ENCODE data around the gene PDZRN3. TPM values are rescaled to one million over a fixed set of nuclear protein-coding genes. Genes with fewer than 3 reads are reported as not detected.

PDZRN3 gene
- total RNA-seq, 1 experiment from 2014 or later, result 0.17 TPM

GRCh38 chr3:73510334-73510733 lies 114.4 kb downstream of the PDZRN3 start:
- intact Hi-C loops (cut with micrococcal nuclease), result no loop called here
- BruUV-seq (replicated peaks), result no TSS peak
- Histone ChIP-seq H3K36me3 (ENCODE audit: control insufficient read depth in 1 of 2, insufficient read depth in 2 of 2, low read length in 2 of 2) (no peaks in the 10 kb centered on the region), H3K4me1 (ENCODE audit: control insufficient read depth in 1 of 2, insufficient read depth in 2 of 2, low read length in 2 of 2) (no peaks in the 10 kb centered on the region), H3K27me3 (ENCODE audit: insufficient read depth, low read length) (peaks cover 18% of the 10 kb centered on the region), H3K27ac (ENCODE audit: low read depth, low read length) (no peak overlapping the region), H4K20me1 (ENCODE audit: insufficient read depth) (no peaks in the 10 kb centered on the region), H3K9ac (ENCODE audit: low read length) (no peak overlapping the region), H3K4me3 (replicated peaks in 1 of 2; ENCODE audit: low read depth in 1 of 2, low read length in 2 of 2) (no peak overlapping the region), H3K79me2 (ENCODE audit: insufficient read depth, low read length) (no peaks in the 10 kb centered on the region), H3K9me2 (ENCODE audit: insufficient read depth) (no peaks in the 10 kb centered on the region), H3K4me2 (ENCODE audit: low read length) (no peak overlapping the region), H3K9me3 (ENCODE audit: control insufficient read depth in 1 of 2, insufficient read depth in 1 of 2, low read depth in 1 of 2, low read length in 2 of 2) (no peaks in the 10 kb centered on the region), H2AFZ (ENCODE audit: low read depth, low read length, poor library complexity, severe bottlenecking) (no peak overlapping the region)
- ATAC-seq (no peak), DNase-seq (ENCODE audit: low read depth, low spot score) (no peak)
- TF ChIP-seq ZFX (IDR thresholded peaks at IDR 0.05) (no peak), ZBTB33 (IDR thresholded peaks at IDR 0.05; ENCODE audit: extremely low read depth, insufficient replicate concordance, low read length) (no peak), CBX3 (IDR thresholded peaks at IDR 0.05; ENCODE audit: low read depth) (no peak), SIN3A (IDR thresholded peaks at IDR 0.05; ENCODE audit: low read depth) (no peak), FOSL1 (IDR thresholded peaks at IDR 0.05; ENCODE audit: low read depth) (no peak), POLR2AphosphoS5 (IDR thresholded peaks at IDR 0.05; ENCODE audit: low read depth, low read length) (no peak)
- ChIA-PET POLR2A (no interaction called here), RAD21 (ENCODE audit: low non-redundant PET in 1 of 2, low total read pairs in 2 of 2, uncharacterized antibody in 2 of 2, unreplicated experiment in 2 of 2) (no interaction called here), CTCF (no interaction called here)

- H3K4me2 ChIP-seq (ENCODE audit: low read length), result no peak overlapping the region
- H3K4me3 ChIP-seq (replicated peaks in 1 of 2; ENCODE audit: low read depth in 1 of 2, low read length in 2 of 2), result no peak overlapping the region
- intact Hi-C loops (cut with micrococcal nuclease), result loop anchor here (2.0 kb wide), 1 partner anchor 1661 kb away; no protein-coding TSS in a partner anchor
- no peak overlapping the region for H3K9ac ChIP-seq (ENCODE audit: low read length)
- H3K27ac ChIP-seq (ENCODE audit: low read depth, low read length), result no peak overlapping the region
- no peak overlapping the region for H2AFZ ChIP-seq (ENCODE audit: low read depth, low read length, poor library complexity, severe bottlenecking)
- RAD21 ChIA-PET (ENCODE audit: low non-redundant PET in 1 of 2, low total read pairs in 2 of 2, uncharacterized antibody in 2 of 2, unreplicated experiment in 2 of 2), result no interaction called here
- no peak for DNase-seq (ENCODE audit: low read depth, low spot score)
- POLR2A ChIA-PET, result no interaction called here
- ATAC-seq, result no peak
- H3K27me3 ChIP-seq (ENCODE audit: insufficient read depth, low read length), result peaks cover 18% of the 10 kb centered on the region
- no peaks in the 10 kb centered on the region for H3K36me3 ChIP-seq (ENCODE audit: control insufficient read depth in 1 of 2, insufficient read depth in 2 of 2, low read length in 2 of 2)
- H4K20me1 ChIP-seq (ENCODE audit: insufficient read depth), result no peaks in the 10 kb centered on the region
- H3K9me3 ChIP-seq (ENCODE audit: control insufficient read depth in 1 of 2, insufficient read depth in 1 of 2, low read depth in 1 of 2, low read length in 2 of 2), result no peaks in the 10 kb centered on the region
- H3K79me2 ChIP-seq (ENCODE audit: insufficient read depth, low read length), result no peaks in the 10 kb centered on the region
- BruUV-seq (replicated peaks), result no TSS peak
- H3K9me2 ChIP-seq (ENCODE audit: insufficient read depth), result no peaks in the 10 kb centered on the region
- CTCF ChIA-PET, result no interaction called here
- no peaks in the 10 kb centered on the region for H3K4me1 ChIP-seq (ENCODE audit: control insufficient read depth in 1 of 2, insufficient read depth in 2 of 2, low read length in 2 of 2)
- TF ChIP-seq CEBPB (IDR thresholded peaks at IDR 0.05; ENCODE audit: low read depth), result no peak
- TF ChIP-seq JUND (IDR thresholded peaks at IDR 0.05), result no peak
- no peak for TF ChIP-seq POLR2A (IDR thresholded peaks at IDR 0.05; ENCODE audit: borderline replicate concordance, extremely low read depth, insufficient read depth, insufficient read length)
- no peak for TF ChIP-seq EGR1 (IDR thresholded peaks at IDR 0.05; ENCODE audit: low read depth)
- TF ChIP-seq REST (IDR thresholded peaks at IDR 0.05; ENCODE audit: low read depth), result no peak
- TF ChIP-seq RAD21 (IDR thresholded peaks at IDR 0.05; ENCODE audit: low read depth), result no peak
- TF ChIP-seq SP1 (IDR thresholded peaks at IDR 0.05; ENCODE audit: low read depth), result no peak
- no peak for TF ChIP-seq YY1 (IDR thresholded peaks at IDR 0.05; ENCODE audit: extremely low read depth, insufficient replicate concordance, low read depth, low read length)
- no peak for TF ChIP-seq ELF1 (IDR thresholded peaks at IDR 0.05; ENCODE audit: borderline replicate concordance, low read depth)
- no peak for TF ChIP-seq ZNF274 (IDR thresholded peaks at IDR 0.05; ENCODE audit: low read depth, low read length)
- TF ChIP-seq TCF7L2 (IDR thresholded peaks at IDR 0.05; ENCODE audit: borderline replicate concordance, extremely low read depth, insufficient read depth, insufficient read length), result no peak
These were observed 114.9 kb downstream of the PDZRN3 start for GRCh38 chr3:73509816-73510215.

All from HCT116 (cell line).